Liver (tissue), 9 donors: ENCODE measurements around the gene ZNF552. TPM values are rescaled to one million over a fixed set of nuclear protein-coding genes. Genes with fewer than 3 reads are reported as not detected.

ENCODE experiments used
- DNase-seq: peaks from one replicate; pipeline ENCODE4 v3.0.0-alpha.2; 2017; ENCODE audit warnings: low spot score
- H3K27ac ChIP-seq, 2 donors: one replicate each; pipeline ENCODE4 v1.7.0; 2013; ENCODE audit warnings: inconsistent platforms in 2 of 2, low read length in 2 of 2, control low read depth in 1 of 2, low read depth in 1 of 2, mild to moderate bottlenecking in 1 of 2
- H3K27me3 ChIP-seq, 4 donors: one replicate each; pipeline versions ENCODE4 v1.6.1 to v1.7.0; 2013; ENCODE audit warnings: low read length in 3 of 4, inconsistent platforms in 1 of 4, mild to moderate bottlenecking in 1 of 4, moderate library complexity in 1 of 4; ENCODE audit not compliant: control insufficient read depth in 4 of 4, insufficient read depth in 4 of 4
- H3K36me3 ChIP-seq, 4 donors: one replicate each; pipeline versions ENCODE4 v1.6.1 to v1.7.0; 2013; ENCODE audit warnings: low read length in 3 of 4, mild to moderate bottlenecking in 3 of 4, low read depth in 1 of 4, moderate library complexity in 1 of 4; ENCODE audit not compliant: control insufficient read depth in 4 of 4, insufficient read depth in 3 of 4
- H3K4me1 ChIP-seq, 4 donors: one replicate each; pipeline versions ENCODE4 v1.6.1 to v1.7.0; 2013; ENCODE audit warnings: low read length in 3 of 4, mild to moderate bottlenecking in 3 of 4, moderate library complexity in 1 of 4; ENCODE audit not compliant: control insufficient read depth in 4 of 4, insufficient read depth in 4 of 4
- H3K4me3 ChIP-seq, 3 donors: one replicate each; pipeline versions ENCODE4 v1.6.1 to v1.7.0; 2013; ENCODE audit warnings: low read length in 3 of 3, control low read depth in 1 of 3, low read depth in 1 of 3, mild to moderate bottlenecking in 1 of 3
- H3K9ac ChIP-seq, 2 donors: one replicate each; pipeline ENCODE4 v1.7.0; 2013; ENCODE audit warnings: low read length in 2 of 2, mild to moderate bottlenecking in 2 of 2, moderate library complexity in 2 of 2, control low read depth in 1 of 2, low read depth in 1 of 2
- H3K9me3 ChIP-seq, 4 donors: one replicate each; pipeline versions ENCODE4 v1.6.1 to v1.7.0; 2013; ENCODE audit warnings: low read length in 3 of 4; ENCODE audit not compliant: control insufficient read depth in 4 of 4
- EGR1 ChIP-seq, 2 donors: IDR thresholded peaks; 2 replicates each; pipeline ENCODE4 v1.6.1; 2016 to 2018; ENCODE audit warnings: antibody characterized with exemption in 2 of 2, low read depth in 2 of 2
- FOXA1 ChIP-seq: IDR thresholded peaks from 2 replicates; pipeline ENCODE4 v1.6.1; 2016; ENCODE audit warnings: antibody characterized with exemption
- FOXA2 ChIP-seq: IDR thresholded peaks from 2 replicates; pipeline ENCODE4 v1.6.1; 2016; ENCODE audit warnings: antibody characterized with exemption
- GABPA ChIP-seq, 2 donors: IDR thresholded peaks in 1 of 2; conservative IDR thresholded peaks in 1 of 2; 2 replicates each; pipeline ENCODE4 v1.6.1; 2016; ENCODE audit warnings: antibody characterized with exemption in 2 of 2, mild to moderate bottlenecking in 1 of 2, moderate library complexity in 1 of 2
- HNF4A ChIP-seq, 2 donors: conservative IDR thresholded peaks; 2 replicates each; pipeline ENCODE4 v1.6.1; 2016; ENCODE audit warnings: antibody characterized with exemption in 2 of 2, mild to moderate bottlenecking in 2 of 2
- HNF4G ChIP-seq: IDR thresholded peaks from 2 replicates; pipeline ENCODE4 v1.6.1; 2016; ENCODE audit warnings: antibody characterized with exemption
- JUND ChIP-seq, 2 donors: IDR thresholded peaks; 2 replicates each; pipeline ENCODE4 v1.6.1; 2016; ENCODE audit warnings: antibody characterized with exemption in 2 of 2
- NR2F2 ChIP-seq: IDR thresholded peaks from 2 replicates; pipeline ENCODE4 v1.6.1; 2016; ENCODE audit warnings: antibody characterized with exemption
- RAD21 ChIP-seq, 2 donors: IDR thresholded peaks; 2 replicates each; pipeline ENCODE4 v1.6.1; 2016; ENCODE audit warnings: antibody characterized with exemption in 2 of 2, mild to moderate bottlenecking in 2 of 2
- RXRA ChIP-seq, 2 donors: IDR thresholded peaks; 2 replicates each; pipeline ENCODE4 v1.6.1; 2017 to 2018; ENCODE audit warnings: antibody characterized with exemption in 2 of 2, mild to moderate bottlenecking in 1 of 2
- SP1 ChIP-seq: IDR thresholded peaks from 2 replicates; pipeline ENCODE4 v1.6.1; 2018; ENCODE audit warnings: antibody characterized with exemption, mild to moderate bottlenecking
- TAF1 ChIP-seq: conservative IDR thresholded peaks from 2 replicates; pipeline ENCODE4 v1.6.1; 2016; ENCODE audit warnings: antibody characterized with exemption, mild to moderate bottlenecking
- YY1 ChIP-seq: IDR thresholded peaks from 2 replicates; pipeline ENCODE4 v1.6.1; 2016; ENCODE audit warnings: antibody characterized with exemption, mild to moderate bottlenecking
- whole genome bisulfite sequencing: extraction: QIAGEN DNeasy Blood & Tissue Kit; methylation state at CpG from one replicate; pipeline ENCODE4 v1.1.7; 2013; 5-methylcytosine and 5-hydroxymethylcytosine counted together
- polyA plus RNA-seq, 2 donors: library from polyadenylated mRNA; stranded (reverse) in 1 of 2; unstranded in 1 of 2; fragments of 200-250 nt in 1 of 2; fragments of >200 nt in 1 of 2; fragmentation: Nextera tagmentation in 1 of 2; extraction: Ambion mirVana in 1 of 2; gene quantifications; one replicate each; pipeline versions ENCODE4 v1.2.1 to v1.2.3, GENCODE V29; 2013 to 2015
- total RNA-seq, 2 donors: library from RNA; depleted of rRNA; stranded (reverse); fragments of >200 nt; gene quantifications; one replicate each; pipeline ENCODE4 v1.2.3, GENCODE V29; 2014
- TF ChIP-seq, protein P1 (sequence below): fragments of 150-350 bp; IDR thresholded peaks from 2 replicates; pipeline ENCODE4 v1.5.1; 2017; ENCODE audit warnings: improper control_type of control experiment, low read depth, low read length; ENCODE audit not compliant: missing input control
- TF ChIP-seq, protein P2 (sequence below): IDR thresholded peaks from 2 replicates; pipeline ENCODE4 v1.6.1; 2016; ENCODE audit warnings: antibody characterized with exemption
- TF ChIP-seq, protein P3 (sequence below): IDR thresholded peaks from 2 replicates; pipeline ENCODE4 v1.6.1; 2016; ENCODE audit warnings: antibody characterized with exemption, mild to moderate bottlenecking
- TF ChIP-seq, protein P4 (sequence below): IDR thresholded peaks from 2 replicates; pipeline ENCODE4 v1.6.1; 2016; ENCODE audit warnings: antibody characterized with exemption
- TF ChIP-seq, protein P5 (sequence below): IDR thresholded peaks from 2 replicates; pipeline ENCODE4 v1.6.1; 2016; ENCODE audit warnings: antibody characterized with exemption
- donor health status: healthy.
- donor health status: healthy.
- donor health status: healthy.
- donor health status: healthy.
- donor health status: healthy.

The ZNF552 gene
- total and polyA plus RNA-seq, 4 donors = 3.1 to 16.1 (median 5.4) TPM

DNA sequence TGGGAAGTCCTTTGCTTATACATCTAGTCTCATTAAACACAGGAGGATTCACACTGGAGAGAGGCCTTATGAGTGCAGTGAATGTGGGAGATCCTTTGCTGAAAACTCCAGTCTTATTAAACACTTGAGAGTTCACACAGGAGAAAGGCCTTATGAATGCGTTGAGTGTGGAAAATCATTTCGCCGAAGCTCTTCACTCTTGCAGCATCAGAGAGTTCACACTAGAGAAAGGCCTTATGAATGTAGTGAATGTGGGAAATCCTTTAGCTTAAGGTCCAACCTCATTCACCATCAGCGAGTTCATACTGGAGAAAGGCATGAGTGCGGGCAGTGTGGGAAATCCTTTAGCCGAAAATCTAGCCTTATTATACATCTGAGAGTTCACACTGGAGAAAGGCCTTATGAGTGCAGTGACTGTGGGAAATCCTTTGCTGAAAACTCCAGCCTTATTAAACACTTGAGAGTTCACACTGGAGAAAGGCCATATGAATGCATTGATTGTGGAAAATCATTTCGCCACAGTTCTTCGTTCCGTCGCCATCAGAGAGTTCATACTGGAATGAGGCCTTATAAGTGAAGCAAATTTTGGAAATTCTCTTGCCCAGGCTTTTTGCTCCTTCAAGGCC, 35.4 kb downstream of the ZNF552 start:
- DNase-seq = no peak
- TF ChIP-seq EGR1 (IDR thresholded peaks at IDR 0.05; ENCODE audit: low read depth in 2 of 2) (no peak), NR2F2 (no peak), HNF4A (conservative IDR thresholded peaks at IDR 0.05) (no peak), GABPA (IDR thresholded peaks at IDR 0.05 in 1 of 2, conservative IDR thresholded peaks at IDR 0.05 in 1 of 2) (no peak), FOXA1 (no peak), JUND (IDR thresholded peaks at IDR 0.05) (no peak), YY1 (no peak), HNF4G (no peak), RAD21 (IDR thresholded peaks at IDR 0.05) (no peak), FOXA2 (no peak), RXRA (IDR thresholded peaks at IDR 0.05) (no peak), TAF1 (no peak), SP1 (no peak)
- TF ChIP-seq, protein P1, sequence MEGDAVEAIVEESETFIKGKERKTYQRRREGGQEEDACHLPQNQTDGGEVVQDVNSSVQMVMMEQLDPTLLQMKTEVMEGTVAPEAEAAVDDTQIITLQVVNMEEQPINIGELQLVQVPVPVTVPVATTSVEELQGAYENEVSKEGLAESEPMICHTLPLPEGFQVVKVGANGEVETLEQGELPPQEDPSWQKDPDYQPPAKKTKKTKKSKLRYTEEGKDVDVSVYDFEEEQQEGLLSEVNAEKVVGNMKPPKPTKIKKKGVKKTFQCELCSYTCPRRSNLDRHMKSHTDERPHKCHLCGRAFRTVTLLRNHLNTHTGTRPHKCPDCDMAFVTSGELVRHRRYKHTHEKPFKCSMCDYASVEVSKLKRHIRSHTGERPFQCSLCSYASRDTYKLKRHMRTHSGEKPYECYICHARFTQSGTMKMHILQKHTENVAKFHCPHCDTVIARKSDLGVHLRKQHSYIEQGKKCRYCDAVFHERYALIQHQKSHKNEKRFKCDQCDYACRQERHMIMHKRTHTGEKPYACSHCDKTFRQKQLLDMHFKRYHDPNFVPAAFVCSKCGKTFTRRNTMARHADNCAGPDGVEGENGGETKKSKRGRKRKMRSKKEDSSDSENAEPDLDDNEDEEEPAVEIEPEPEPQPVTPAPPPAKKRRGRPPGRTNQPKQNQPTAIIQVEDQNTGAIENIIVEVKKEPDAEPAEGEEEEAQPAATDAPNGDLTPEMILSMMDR = no peak
- TF ChIP-seq, protein P2, sequence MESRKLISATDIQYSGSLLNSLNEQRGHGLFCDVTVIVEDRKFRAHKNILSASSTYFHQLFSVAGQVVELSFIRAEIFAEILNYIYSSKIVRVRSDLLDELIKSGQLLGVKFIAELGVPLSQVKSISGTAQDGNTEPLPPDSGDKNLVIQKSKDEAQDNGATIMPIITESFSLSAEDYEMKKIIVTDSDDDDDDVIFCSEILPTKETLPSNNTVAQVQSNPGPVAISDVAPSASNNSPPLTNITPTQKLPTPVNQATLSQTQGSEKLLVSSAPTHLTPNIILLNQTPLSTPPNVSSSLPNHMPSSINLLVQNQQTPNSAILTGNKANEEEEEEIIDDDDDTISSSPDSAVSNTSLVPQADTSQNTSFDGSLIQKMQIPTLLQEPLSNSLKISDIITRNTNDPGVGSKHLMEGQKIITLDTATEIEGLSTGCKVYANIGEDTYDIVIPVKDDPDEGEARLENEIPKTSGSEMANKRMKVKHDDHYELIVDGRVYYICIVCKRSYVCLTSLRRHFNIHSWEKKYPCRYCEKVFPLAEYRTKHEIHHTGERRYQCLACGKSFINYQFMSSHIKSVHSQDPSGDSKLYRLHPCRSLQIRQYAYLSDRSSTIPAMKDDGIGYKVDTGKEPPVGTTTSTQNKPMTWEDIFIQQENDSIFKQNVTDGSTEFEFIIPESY = no peak
- TF ChIP-seq, protein P3, sequence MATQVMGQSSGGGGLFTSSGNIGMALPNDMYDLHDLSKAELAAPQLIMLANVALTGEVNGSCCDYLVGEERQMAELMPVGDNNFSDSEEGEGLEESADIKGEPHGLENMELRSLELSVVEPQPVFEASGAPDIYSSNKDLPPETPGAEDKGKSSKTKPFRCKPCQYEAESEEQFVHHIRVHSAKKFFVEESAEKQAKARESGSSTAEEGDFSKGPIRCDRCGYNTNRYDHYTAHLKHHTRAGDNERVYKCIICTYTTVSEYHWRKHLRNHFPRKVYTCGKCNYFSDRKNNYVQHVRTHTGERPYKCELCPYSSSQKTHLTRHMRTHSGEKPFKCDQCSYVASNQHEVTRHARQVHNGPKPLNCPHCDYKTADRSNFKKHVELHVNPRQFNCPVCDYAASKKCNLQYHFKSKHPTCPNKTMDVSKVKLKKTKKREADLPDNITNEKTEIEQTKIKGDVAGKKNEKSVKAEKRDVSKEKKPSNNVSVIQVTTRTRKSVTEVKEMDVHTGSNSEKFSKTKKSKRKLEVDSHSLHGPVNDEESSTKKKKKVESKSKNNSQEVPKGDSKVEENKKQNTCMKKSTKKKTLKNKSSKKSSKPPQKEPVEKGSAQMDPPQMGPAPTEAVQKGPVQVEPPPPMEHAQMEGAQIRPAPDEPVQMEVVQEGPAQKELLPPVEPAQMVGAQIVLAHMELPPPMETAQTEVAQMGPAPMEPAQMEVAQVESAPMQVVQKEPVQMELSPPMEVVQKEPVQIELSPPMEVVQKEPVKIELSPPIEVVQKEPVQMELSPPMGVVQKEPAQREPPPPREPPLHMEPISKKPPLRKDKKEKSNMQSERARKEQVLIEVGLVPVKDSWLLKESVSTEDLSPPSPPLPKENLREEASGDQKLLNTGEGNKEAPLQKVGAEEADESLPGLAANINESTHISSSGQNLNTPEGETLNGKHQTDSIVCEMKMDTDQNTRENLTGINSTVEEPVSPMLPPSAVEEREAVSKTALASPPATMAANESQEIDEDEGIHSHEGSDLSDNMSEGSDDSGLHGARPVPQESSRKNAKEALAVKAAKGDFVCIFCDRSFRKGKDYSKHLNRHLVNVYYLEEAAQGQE = no peak
- TF ChIP-seq, protein P4, sequence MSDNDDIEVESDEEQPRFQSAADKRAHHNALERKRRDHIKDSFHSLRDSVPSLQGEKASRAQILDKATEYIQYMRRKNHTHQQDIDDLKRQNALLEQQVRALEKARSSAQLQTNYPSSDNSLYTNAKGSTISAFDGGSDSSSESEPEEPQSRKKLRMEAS = no peak
- TF ChIP-seq, protein P5, sequence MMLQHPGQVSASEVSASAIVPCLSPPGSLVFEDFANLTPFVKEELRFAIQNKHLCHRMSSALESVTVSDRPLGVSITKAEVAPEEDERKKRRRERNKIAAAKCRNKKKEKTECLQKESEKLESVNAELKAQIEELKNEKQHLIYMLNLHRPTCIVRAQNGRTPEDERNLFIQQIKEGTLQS = no peak
- Histone ChIP-seq H3K27me3 (no peaks in the 10 kb centered on the region), H3K4me1 (no peaks in the 10 kb centered on the region), H3K4me3 (peak overlapping the region in 2 of 3 donors; percentile 49 to 54), H3K9me3 (peaks cover 1 to 43% (median 24%) of the 10 kb centered on the region in 4 donors), H3K27ac (no peak overlapping the region), H3K36me3 (peaks cover 2 to 56% (median 47%) of the 10 kb centered on the region in 4 donors), H3K9ac (no peak overlapping the region)
- WGBS = 99% methylated on average over 10 of the region's 10 CpGs
